NCI-H2107 treated with DMSO at 0.1 percent for 48 hours (cell line): ENCODE data around the gene ATP2B2.
"Not testable (repeated sequence)": the region's sequence is repeated elsewhere in the genome, so short reads cannot be mapped to it uniquely, and the experiment has no call there.

Source experiments
- DNase-seq: peaks from one replicate; lab custom pipeline; 2025; ENCODE audit not compliant: unreplicated experiment; lab: John Stamatoyannopoulos, UW

The ATP2B2 gene

DNA sequence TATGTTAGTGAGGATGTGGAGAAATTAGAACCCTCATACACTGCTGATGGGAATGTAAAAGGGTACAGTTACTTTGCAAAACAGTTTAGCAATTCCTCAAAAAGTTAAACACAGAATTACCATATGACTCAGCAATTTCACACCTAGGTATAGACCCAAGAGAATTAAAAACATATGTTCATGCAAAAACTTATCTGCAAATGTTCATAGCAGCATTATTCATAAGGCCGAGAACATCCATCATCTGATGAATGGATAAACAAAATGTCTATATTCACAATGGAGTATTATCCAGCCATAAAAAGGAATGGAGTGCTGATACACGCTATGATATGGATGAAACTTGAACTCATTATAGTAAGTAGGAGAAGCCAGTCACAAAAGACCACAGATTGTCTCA is 194.8 kb downstream of the ATP2B2 start:
- DNase-seq: no peak

DNA sequence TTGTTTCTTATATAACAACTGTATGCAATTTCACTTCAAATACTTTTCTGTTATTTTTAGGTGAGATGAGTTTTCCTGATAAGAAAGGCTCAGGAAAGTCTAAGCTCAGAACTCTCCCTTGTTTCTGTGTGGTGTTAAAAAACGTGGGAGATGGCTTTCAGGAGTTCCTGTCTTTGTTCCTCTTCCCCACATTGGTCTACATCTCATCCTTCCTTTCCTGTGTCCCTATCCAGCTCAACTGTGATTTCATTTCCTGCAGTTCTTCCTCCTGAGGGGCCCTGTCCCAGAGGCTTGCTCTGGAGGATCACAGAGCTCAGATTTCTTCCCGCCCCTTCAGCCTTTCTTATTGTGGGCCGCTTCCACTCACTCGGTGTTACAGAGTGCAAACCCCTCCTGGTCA is 195.7 kb downstream of the ATP2B2 start:
- no peak for DNase-seq

GRCh38 chr3:10308678-10309077 is 196.7 kb downstream of the ATP2B2 start:
- DNase-seq: no peak

DNA sequence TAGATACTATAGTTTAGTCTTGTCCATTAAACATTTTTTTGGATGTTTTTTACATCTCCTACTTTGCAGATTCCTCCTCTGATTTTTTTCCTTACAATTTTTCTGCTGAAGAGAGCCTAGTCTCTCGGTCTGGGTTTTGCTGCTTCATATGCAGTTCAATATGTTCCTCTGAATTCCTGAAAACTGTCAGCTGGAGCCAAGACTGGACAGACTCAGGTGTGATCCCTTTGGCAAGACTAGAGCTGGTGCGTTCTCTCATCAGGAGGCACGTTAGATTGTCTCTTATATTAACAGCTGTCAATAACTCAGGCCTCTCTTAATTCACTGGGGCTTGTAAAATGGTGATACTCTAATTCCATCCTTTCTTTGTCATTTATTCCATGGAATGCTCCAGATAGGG is 199.2 kb downstream of the ATP2B2 start:
- DNase-seq: no peak

DNA sequence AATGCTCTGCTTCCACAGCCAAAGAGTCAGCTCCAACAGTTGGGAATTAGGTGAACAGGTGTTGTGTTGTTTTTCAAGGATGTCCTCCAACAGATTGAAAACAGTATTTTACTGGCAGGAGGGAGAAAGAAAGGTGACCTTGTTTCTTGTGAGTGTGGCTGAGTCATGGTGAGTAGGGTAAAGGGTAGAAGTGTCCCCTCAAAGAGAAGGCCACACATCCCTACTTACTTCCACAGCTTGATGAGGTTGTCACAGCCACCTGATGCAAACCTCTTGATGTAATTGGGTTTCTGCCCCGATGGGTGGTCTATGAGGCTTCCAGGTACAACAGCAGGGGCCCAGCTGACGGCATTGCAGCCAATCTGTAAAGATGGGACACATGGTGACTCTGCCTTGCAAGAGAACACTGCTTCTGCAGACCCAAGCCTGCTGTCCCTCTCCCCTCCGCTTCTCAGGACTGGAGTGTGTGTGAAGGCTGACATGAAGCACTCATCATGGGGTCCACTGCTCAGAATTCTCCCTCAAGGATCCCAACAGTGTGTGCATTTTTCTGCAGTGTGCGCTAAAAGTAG is 200.0 kb downstream of the ATP2B2 start:
- DNase-seq: no peak

GRCh38 chr3:10304905-10305304 is 200.5 kb downstream of the ATP2B2 start:
- no peak for DNase-seq

DNA sequence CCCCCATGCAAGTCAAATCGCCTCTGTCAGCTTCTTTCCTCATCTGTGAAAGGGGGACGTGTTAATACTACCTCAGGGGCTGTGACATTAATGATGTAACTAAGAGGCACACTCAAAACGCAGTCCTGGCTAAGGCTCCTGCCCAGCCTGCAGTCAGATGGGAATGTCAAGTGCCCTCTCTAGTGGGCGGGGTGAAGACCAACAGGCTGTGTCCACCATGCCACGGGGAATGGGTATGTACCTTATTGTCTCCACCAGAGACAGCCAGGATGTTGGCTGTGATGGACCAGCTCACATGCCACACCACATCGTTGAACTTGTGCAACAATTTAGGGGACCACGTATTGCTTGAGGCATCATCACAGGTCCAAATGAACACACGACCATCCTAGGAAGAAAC is 201.6 kb downstream of the ATP2B2 start:
- DNase-seq: no peak

GRCh38 chr3:10303105-10303504 is 202.3 kb downstream of the ATP2B2 start:
- DNase-seq: no peak

GRCh38 chr3:10300087-10300486 is 205.3 kb downstream of the ATP2B2 start:
- no peak for DNase-seq

- DNase-seq: no peak
These were observed 205.7 kb downstream of the ATP2B2 start for GRCh38 chr3:10299679-10300078.

DNA sequence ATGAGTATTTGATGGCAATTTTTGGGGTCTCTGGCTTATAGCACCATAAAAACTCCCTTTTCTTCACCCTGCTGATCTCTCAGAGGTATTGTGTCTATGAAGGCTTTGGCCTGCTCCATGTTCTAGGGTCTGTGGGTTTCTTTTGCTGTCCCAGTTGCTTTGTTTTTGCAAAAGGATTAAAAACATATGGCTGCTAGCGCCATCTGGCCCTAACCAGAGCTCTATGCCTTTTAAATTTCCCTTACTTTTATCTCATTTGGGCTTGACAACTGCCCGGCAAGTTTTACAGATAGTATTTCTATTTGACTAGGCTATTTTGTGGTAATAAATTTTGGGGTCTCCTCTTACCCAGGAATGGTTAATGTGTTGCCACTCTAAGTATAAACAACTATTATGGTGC is 206.2 kb downstream of the ATP2B2 start:
- DNase-seq: no peak

DNA sequence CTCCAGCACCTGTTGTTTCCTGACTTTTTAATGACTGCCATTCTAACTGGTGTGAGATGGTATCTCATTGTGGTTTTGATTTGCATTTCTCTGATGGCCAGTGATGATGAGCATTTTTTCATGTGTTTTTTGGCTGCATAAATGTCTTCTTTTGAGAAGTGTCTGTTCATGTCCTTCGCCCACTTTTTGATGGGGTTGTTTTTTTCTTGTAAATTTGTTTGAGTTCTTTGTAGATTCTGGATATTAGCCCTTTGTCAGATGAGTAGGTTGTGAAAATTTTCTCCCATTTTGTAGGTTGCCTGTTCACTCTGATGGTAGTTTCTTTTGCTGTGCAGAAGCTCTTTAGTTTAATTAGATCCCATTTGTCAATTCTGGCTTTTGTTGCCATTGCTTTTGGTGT is 207.3 kb downstream of the ATP2B2 start:
- not testable (repeated sequence) for DNase-seq

DNA sequence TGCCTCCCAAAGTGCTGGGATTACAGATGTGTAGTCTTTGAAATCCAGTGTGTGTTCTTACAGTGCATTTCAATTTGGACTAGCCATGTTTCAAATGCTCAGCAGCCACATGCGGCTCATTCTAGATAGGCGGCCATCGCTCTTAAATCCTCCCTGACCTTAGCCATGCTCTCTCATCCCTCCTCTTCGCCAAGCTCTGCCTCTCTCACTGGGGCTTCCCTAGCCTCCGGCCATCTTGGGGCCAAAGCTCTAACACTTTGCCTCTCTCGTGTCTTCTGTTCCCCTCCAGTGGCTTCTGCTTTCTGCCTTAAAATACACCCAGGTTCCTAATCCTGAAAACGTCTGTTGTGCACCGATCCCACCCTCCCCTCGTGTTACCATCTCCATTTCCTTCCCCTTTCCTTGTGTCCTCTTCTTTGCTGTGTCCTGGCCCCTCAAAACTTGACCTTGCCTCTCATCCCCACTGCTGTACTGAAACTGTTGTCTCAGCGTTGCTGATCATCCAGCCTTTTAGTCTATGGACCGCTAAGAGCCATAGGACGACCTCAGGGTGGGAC is 211.3 kb downstream of the ATP2B2 start:
- DNase-seq: no peak

- no peak for DNase-seq
These were observed 212.6 kb downstream of the ATP2B2 start, which contains the start of gene GHRL for GRCh38 chr3:10292505-10293419. TSS of gene GHRL (minus strand) at chr3:10292947. CDS start at chr3:10290180, 2,767 bp downstream.

DNA sequence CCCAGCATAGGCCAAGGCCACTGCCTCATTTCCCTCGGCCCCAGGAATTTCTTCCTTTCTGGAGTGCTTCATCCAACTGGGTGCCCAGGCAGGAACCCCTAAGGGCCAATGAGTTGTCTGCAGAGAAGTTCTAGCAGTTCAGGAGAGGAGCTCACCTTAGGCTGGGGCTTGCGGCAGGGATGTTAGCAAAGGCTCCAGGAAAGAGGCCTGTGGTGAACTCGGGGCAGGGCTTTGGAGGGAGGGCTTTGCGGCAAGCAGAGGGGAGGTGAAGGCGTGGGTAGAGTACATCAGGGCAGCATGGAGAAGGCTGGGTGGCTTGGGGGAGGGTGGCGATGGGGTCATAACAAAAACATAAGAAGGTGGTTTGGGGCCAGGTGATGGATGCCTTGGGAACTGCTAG is 213.7 kb downstream of the ATP2B2 start:
- DNase-seq: no peak

DNA sequence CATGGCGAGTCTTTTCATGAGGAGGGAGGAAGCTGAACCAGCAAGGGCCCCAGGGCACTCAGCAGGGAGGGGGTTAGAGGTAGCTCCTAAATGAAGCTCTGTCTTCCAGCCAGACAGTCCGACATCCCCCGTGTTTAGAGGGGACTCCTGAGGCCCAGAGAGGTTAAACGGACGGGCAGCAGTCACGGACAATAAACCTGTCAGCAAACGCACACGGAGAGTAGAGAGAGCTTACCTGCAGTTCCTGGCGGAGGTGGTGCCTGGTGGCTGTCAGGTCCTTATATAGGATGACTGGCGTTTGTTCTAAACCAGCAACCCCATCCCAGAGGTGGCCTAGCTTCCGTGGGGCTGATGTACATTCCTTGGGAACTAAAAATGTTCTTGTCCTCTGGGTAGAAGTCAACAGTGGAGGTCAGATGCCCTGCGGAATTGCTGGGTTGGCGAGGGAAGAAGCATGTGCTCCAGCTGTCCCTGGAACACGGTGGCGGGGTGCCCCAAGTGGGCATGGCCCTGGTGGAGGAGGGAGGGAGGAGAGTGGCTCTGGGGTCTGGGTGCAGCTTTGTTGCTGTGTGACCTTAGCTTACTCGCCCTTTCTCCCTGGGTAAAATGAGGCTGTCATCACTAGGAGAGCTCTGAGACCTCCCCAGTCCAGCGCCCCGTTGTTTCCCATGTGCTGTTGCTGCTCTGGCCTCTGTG is 214.8 kb downstream of the ATP2B2 start:
- DNase-seq: no peak

GRCh38 chr3:10289787-10290355 is 215.5 kb downstream of the ATP2B2 start:
- no peak for DNase-seq

- DNase-seq: no peak
These were observed 216.3 kb downstream of the ATP2B2 start for GRCh38 chr3:10289077-10289476.

DNA sequence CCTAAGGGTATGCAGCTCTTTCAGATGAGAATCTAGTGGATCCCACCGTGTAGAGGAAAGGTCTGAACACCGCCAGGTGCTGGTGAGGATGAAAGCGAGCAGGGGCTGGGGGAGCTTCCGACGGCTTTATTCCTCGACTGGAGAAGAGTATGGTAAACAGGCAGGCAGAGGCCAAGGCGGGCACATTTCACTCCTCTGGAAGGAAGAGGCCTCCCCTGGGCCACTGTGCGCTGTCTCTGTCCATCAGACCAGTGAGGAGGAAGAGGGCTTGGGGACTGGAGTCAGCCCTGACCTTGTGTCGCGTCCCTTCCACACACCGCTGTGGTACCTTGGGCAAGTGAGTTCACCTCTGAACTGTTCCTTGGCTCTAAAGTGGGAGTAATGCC is 216.8 kb downstream of the ATP2B2 start:
- no peak for DNase-seq

- no peak for DNase-seq
These were observed 217.3 kb downstream of the ATP2B2 start for GRCh38 chr3:10287936-10288574.
